HCT116 (cell line): ENCODE measurements around the gene DNALI1. TPM values are rescaled to one million over a fixed set of nuclear protein-coding genes. Genes with fewer than 3 reads are reported as not detected.

Experiments used
- ATAC-seq: fragments of 200-7000 bp; cut with Tn5 transposase; 2 replicates; pipeline ENCODE4 v1.9.1; 2020; ENCODE audit warnings: mild to moderate bottlenecking, moderate library complexity
- BruUV-seq: library from RNA; stranded (reverse); fragments of 400-500 nt; replicated peaks from 2 replicates; lab custom pipeline; 2021; lab: Mats Ljungman, UMichigan
- CTCF ChIA-PET: fragments of 300-600 bp; sonication (Branson Sonifier 250); formaldehyde crosslinking; loops from one replicate; lab custom pipeline; 2021; ENCODE audit warnings: antibody characterized with exemption; lab: Charles Lee
- POLR2A ChIA-PET: fragments of 300-600, 350-600 bp; sonication (Branson Sonifier 250); formaldehyde crosslinking; loops from one replicate; lab custom pipeline; 2021; ENCODE audit warnings: antibody characterized with exemption; lab: Charles Lee
- RAD21 ChIA-PET, 2 experiments: fragments of 300-600 bp; sonication (Branson Sonifier 250); formaldehyde crosslinking; loops; one replicate each; lab custom pipeline; 2023; ENCODE audit warnings: low total read pairs in 2 of 2; ENCODE audit not compliant: uncharacterized antibody in 2 of 2, unreplicated experiment in 2 of 2, low non-redundant PET in 1 of 2; lab: Charles Lee
- DNase-seq: peaks from one replicate; pipeline ENCODE4 v3.0.0-alpha.2; 2010; ENCODE audit warnings: low read depth, low spot score
- H2AFZ ChIP-seq: fragments of 200-600 bp; shearing (Covaris generic), sonication (generic); 2 replicates; pipeline ENCODE4 v1.6.1; 2017; ENCODE audit warnings: low read depth, mixed run types, mixed read lengths, antibody characterized with exemption, low read length; ENCODE audit not compliant: poor library complexity, severe bottlenecking
- H3K27ac ChIP-seq: 2 replicates; pipeline ENCODE4 v1.5.1; 2012; ENCODE audit warnings: low read depth, low read length
- H3K27me3 ChIP-seq: fragments of 200-600 bp; sonication (generic); 2 replicates; pipeline ENCODE4 v1.6.1; 2016; ENCODE audit warnings: mixed run types, low read length, mixed read lengths; ENCODE audit not compliant: insufficient read depth
- H3K36me3 ChIP-seq, 2 experiments: fragments of 200-500 bp in 1 of 2; fragments of 200-600 bp in 1 of 2; sonication (Bioruptor generic) in 1 of 2; sonication (generic) in 1 of 2; 2 replicates each; pipeline versions ENCODE4 v1.5.1 to v1.6.1; 2014 to 2016; ENCODE audit warnings: low read length in 2 of 2, inconsistent platforms in 1 of 2, mixed read lengths in 1 of 2, mixed run types in 1 of 2; ENCODE audit not compliant: insufficient read depth in 2 of 2, control insufficient read depth in 1 of 2
- H3K4me1 ChIP-seq, 2 experiments: fragments of 200-600 bp in 1 of 2; sonication (generic) in 1 of 2; 2 replicates each; pipeline versions ENCODE4 v1.5.1 to v1.6.1; 2012 to 2017; ENCODE audit warnings: low read length in 2 of 2, inconsistent platforms in 1 of 2, mild to moderate bottlenecking in 1 of 2, mixed read lengths in 1 of 2, mixed run types in 1 of 2, moderate library complexity in 1 of 2; ENCODE audit not compliant: insufficient read depth in 2 of 2, control insufficient read depth in 1 of 2
- H3K4me2 ChIP-seq: fragments of 200-600 bp; sonication (generic); 2 replicates; pipeline ENCODE4 v1.6.1; 2017; ENCODE audit warnings: mixed run types, low read length, mixed read lengths
- H3K4me3 ChIP-seq, 2 experiments: fragments of 200-600 bp in 1 of 2; sonication (generic) in 1 of 2; replicated peaks in 1 of 2; 2 replicates each; pipeline ENCODE4 v1.5.1; 2011 to 2016; ENCODE audit warnings: low read length in 2 of 2, control low read depth in 1 of 2, low read depth in 1 of 2, mild to moderate bottlenecking in 1 of 2, mixed read lengths in 1 of 2, mixed run types in 1 of 2
- H3K79me2 ChIP-seq: fragments of 200-600 bp; sonication (generic); 2 replicates; pipeline ENCODE4 v1.6.1; 2017; ENCODE audit warnings: mild to moderate bottlenecking, mixed run types, low read length, moderate library complexity, mixed read lengths; ENCODE audit not compliant: insufficient read depth
- H3K9ac ChIP-seq: fragments of 200-600 bp; sonication (generic); 2 replicates; pipeline ENCODE4 v1.6.1; 2016; ENCODE audit warnings: low read length, mixed read lengths
- H3K9me2 ChIP-seq: fragments of 200-600 bp; sonication (generic), shearing (Covaris generic); 2 replicates; pipeline ENCODE4 v1.6.1; 2017; ENCODE audit warnings: mixed run types, mild to moderate bottlenecking, moderate library complexity; ENCODE audit not compliant: insufficient read depth
- H3K9me3 ChIP-seq, 2 experiments: fragments of 200-500 bp in 1 of 2; fragments of 200-600 bp in 1 of 2; sonication (Bioruptor generic) in 1 of 2; sonication (generic) in 1 of 2; 2 replicates each; pipeline ENCODE4 v1.6.1; 2014 to 2017; ENCODE audit warnings: low read length in 2 of 2, mixed read lengths in 2 of 2, inconsistent platforms in 1 of 2, low read depth in 1 of 2, mild to moderate bottlenecking in 1 of 2, mixed run types in 1 of 2, moderate library complexity in 1 of 2; ENCODE audit not compliant: control insufficient read depth in 1 of 2, insufficient read depth in 1 of 2
- H4K20me1 ChIP-seq: fragments of 200-600 bp; sonication (generic), shearing (Covaris generic); 2 replicates; pipeline ENCODE4 v1.6.1; 2017; ENCODE audit warnings: mixed run types, mild to moderate bottlenecking, moderate library complexity; ENCODE audit not compliant: insufficient read depth
- ATF3 ChIP-seq: IDR thresholded peaks from 2 replicates; pipeline ENCODE4 v1.6.1; 2012
- CBX3 ChIP-seq: IDR thresholded peaks from 2 replicates; pipeline ENCODE4 v1.6.1; 2012; ENCODE audit warnings: low read depth
- CEBPB ChIP-seq: IDR thresholded peaks from 2 replicates; pipeline ENCODE4 v1.6.1; 2012; ENCODE audit warnings: low read depth
- CTCF ChIP-seq, 3 experiments: fragments of 200-600 bp in 1 of 3; sonication (generic) in 1 of 3; IDR thresholded peaks in 2 of 3; conservative IDR thresholded peaks in 1 of 3; 2 replicates each; pipeline ENCODE4 v1.5.1; 2012 to 2017; ENCODE audit warnings: low read depth in 2 of 3, low read length in 2 of 3, antibody characterized with exemption in 1 of 3, borderline replicate concordance in 1 of 3, control low read depth in 1 of 3, mild to moderate bottlenecking in 1 of 3, mixed read lengths in 1 of 3, mixed run types in 1 of 3, moderate library complexity in 1 of 3; ENCODE audit not compliant: insufficient read depth in 1 of 3
- ELF1 ChIP-seq: IDR thresholded peaks from 2 replicates; pipeline ENCODE4 v1.6.1; 2012; ENCODE audit warnings: low read depth, borderline replicate concordance
- EZH2 ChIP-seq: fragments of 200-600 bp; sonication (generic); IDR thresholded peaks from 2 replicates; pipeline ENCODE4 v1.6.1; 2017; ENCODE audit warnings: antibody characterized with exemption, mixed run types
- EZH2phosphoT487 ChIP-seq: fragments of 200-600 bp; IDR thresholded peaks from 2 replicates; pipeline ENCODE4 v1.6.1; 2018; ENCODE audit warnings: antibody characterized with exemption, borderline replicate concordance
- JUND ChIP-seq: IDR thresholded peaks from 2 replicates; pipeline ENCODE4 v1.6.1; 2012
- MAX ChIP-seq: IDR thresholded peaks from 2 replicates; pipeline ENCODE4 v1.6.1; 2012
- POLR2A ChIP-seq: IDR thresholded peaks from 2 replicates; pipeline ENCODE4 v1.7.0; 2011; ENCODE audit warnings: borderline replicate concordance; ENCODE audit not compliant: insufficient read depth, insufficient read length; ENCODE audit errors: extremely low read depth
- POLR2AphosphoS5 ChIP-seq: IDR thresholded peaks from 2 replicates; pipeline ENCODE4 v1.6.1; 2011; ENCODE audit warnings: mild to moderate bottlenecking, low read depth, low read length, moderate library complexity
- RAD21 ChIP-seq: IDR thresholded peaks from 2 replicates; pipeline ENCODE4 v1.6.1; 2012; ENCODE audit warnings: low read depth, mild to moderate bottlenecking
- REST ChIP-seq: IDR thresholded peaks from 2 replicates; pipeline ENCODE4 v1.6.1; 2012; ENCODE audit warnings: low read depth
- SIN3A ChIP-seq: IDR thresholded peaks from 2 replicates; pipeline ENCODE4 v1.6.1; 2012; ENCODE audit warnings: low read depth
- SP1 ChIP-seq: IDR thresholded peaks from 2 replicates; pipeline ENCODE4 v1.6.1; 2012; ENCODE audit warnings: low read depth
- SRF ChIP-seq: IDR thresholded peaks from 2 replicates; pipeline ENCODE4 v1.6.1; 2012; ENCODE audit warnings: low read depth
- TCF7L2 ChIP-seq: IDR thresholded peaks from 2 replicates; pipeline ENCODE4 v1.7.0; 2011; ENCODE audit warnings: borderline replicate concordance, inconsistent platforms; ENCODE audit not compliant: insufficient read depth, insufficient read length; ENCODE audit errors: extremely low read depth
- YY1 ChIP-seq: IDR thresholded peaks from 2 replicates; pipeline ENCODE4 v1.6.1; 2011; ENCODE audit warnings: low read length, low read depth, moderate library complexity, mild to moderate bottlenecking; ENCODE audit not compliant: insufficient replicate concordance; ENCODE audit errors: extremely low read depth
- ZBTB33 ChIP-seq: IDR thresholded peaks from 2 replicates; pipeline ENCODE4 v1.6.1; 2011; ENCODE audit warnings: mild to moderate bottlenecking, low read length, moderate library complexity; ENCODE audit not compliant: insufficient replicate concordance; ENCODE audit errors: extremely low read depth
- ZNF274 ChIP-seq: fragments of 200-500 bp; sonication (Bioruptor generic); IDR thresholded peaks from 2 replicates; pipeline ENCODE4 v1.6.1; 2014; ENCODE audit warnings: mild to moderate bottlenecking, low read depth, low read length, inconsistent platforms
- intact Hi-C: fragments of 100-400 bp; cut with micrococcal nuclease; formaldehyde crosslinking; loops from 2 replicates; pipeline ENCODE4 v1.10.0; 2022
- total RNA-seq: library from RNA; stranded (reverse); gene quantifications from one replicate; pipeline ENCODE4 v1.2.1, GENCODE V29; 2021; ENCODE audit not compliant: unreplicated experiment

The DNALI1 gene
- total RNA-seq, 1 experiment from 2014 or later: 0.64 TPM

GRCh38 chr1:37558411-37558810 lies 1.7 kb downstream of the DNALI1 start:
- no TSS peak for BruUV-seq
- ChIA-PET POLR2A (no interaction called here), RAD21 (no interaction called here), CTCF (no interaction called here)
- Histone ChIP-seq H3K4me1 (peaks cover 7 to 13% of the 10 kb centered on the region in 2 experiments), H4K20me1 (no peaks in the 10 kb centered on the region), H3K9ac (no peak overlapping the region), H3K36me3 (no peaks in the 10 kb centered on the region), H3K4me3 (no peak overlapping the region), H3K27ac (no peak overlapping the region), H2AFZ (no peak overlapping the region), H3K27me3 (no peaks in the 10 kb centered on the region), H3K79me2 (peaks cover 7% of the 10 kb centered on the region), H3K4me2 (no peak overlapping the region), H3K9me2 (no peaks in the 10 kb centered on the region), H3K9me3 (no peaks in the 10 kb centered on the region)
- DNase-seq (no peak), ATAC-seq (no peak)
- intact Hi-C loops: no loop called here
- no peak for TF ChIP-seq ELF1
- no peak for TF ChIP-seq SRF
- TF ChIP-seq CEBPB: no peak
- no peak for TF ChIP-seq EZH2
- TF ChIP-seq CBX3: no peak
- TF ChIP-seq CTCF (IDR thresholded peaks at IDR 0.05 in 2 of 3, conservative IDR thresholded peaks at IDR 0.05 in 1 of 3; ENCODE audit: borderline replicate concordance in 1 of 3, insufficient read depth in 1 of 3, low read depth in 2 of 3, low read length in 2 of 3): no peak
- TF ChIP-seq RAD21: no peak
- TF ChIP-seq REST: no peak
- TF ChIP-seq YY1: no peak
- no peak for TF ChIP-seq SP1
- no peak for TF ChIP-seq ZBTB33
- no peak for TF ChIP-seq ZNF274
- no peak for TF ChIP-seq JUND
- no peak for TF ChIP-seq POLR2A
- TF ChIP-seq SIN3A: no peak
- no peak for TF ChIP-seq TCF7L2
- TF ChIP-seq MAX: no peak
- TF ChIP-seq EZH2phosphoT487: no peak
- TF ChIP-seq POLR2AphosphoS5: no peak
- no peak for TF ChIP-seq ATF3
